Heart left ventricle (tissue), 16 donors: ENCODE results near the gene CDK5R2. TPM values are rescaled to one million over a fixed set of nuclear protein-coding genes. Genes with fewer than 3 reads are reported as not detected.

Experiments used
- ATAC-seq, 4 donors: fragments of 200-7000 bp; cut with Tn5 transposase; one replicate each; pipeline ENCODE4 v1.9.1; 2020 to 2022; ENCODE audit warnings: moderate library complexity in 4 of 4, mild to moderate bottlenecking in 3 of 4, moderate number of reproducible peaks in 1 of 4
- DNase-seq, 5 donors: peaks; one replicate each; pipeline ENCODE4 v3.0.0-alpha.2; 2020
- H3K27ac ChIP-seq, 12 donors: fragments of 200-600 bp; sonication (generic) in 4 of 12; one replicate each; pipeline versions ENCODE4 v1.5.0 to v1.8.0; 2016 to 2022; ENCODE audit warnings: mild to moderate bottlenecking in 2 of 12
- H3K27me3 ChIP-seq, 9 donors: fragments of 200-600 bp; sonication (generic) in 2 of 9; one replicate each; pipeline versions ENCODE4 v1.5.1 to v1.8.0; 2016 to 2022; ENCODE audit warnings: mild to moderate bottlenecking in 3 of 9
- H3K36me3 ChIP-seq, 9 donors: fragments of 200-600 bp; sonication (generic) in 2 of 9; one replicate each; pipeline versions ENCODE4 v1.5.0 to v1.8.0; 2018 to 2022; ENCODE audit warnings: mild to moderate bottlenecking in 2 of 9
- H3K4me1 ChIP-seq, 12 donors: fragments of 200-600 bp; sonication (generic) in 4 of 12; one replicate each; pipeline versions ENCODE4 v1.5.0 to v1.8.0; 2016 to 2022; ENCODE audit warnings: mild to moderate bottlenecking in 3 of 12
- H3K4me3 ChIP-seq, 12 donors: fragments of 200-600 bp; sonication (generic) in 4 of 12; one replicate each; pipeline versions ENCODE4 v1.5.0 to v1.8.0; 2017 to 2022; ENCODE audit warnings: mild to moderate bottlenecking in 9 of 12, moderate library complexity in 4 of 12
- H3K9me3 ChIP-seq, 12 donors: fragments of 200-600 bp; sonication (generic) in 4 of 12; one replicate each; pipeline versions ENCODE4 v1.5.0 to v1.8.0; 2016 to 2022; ENCODE audit warnings: mild to moderate bottlenecking in 1 of 12
- POLR2A ChIP-seq, 2 donors: fragments of 450-650 bp; IDR thresholded peaks; one replicate each; pipeline ENCODE4 v1.6.1; 2017; ENCODE audit warnings: antibody characterized with exemption in 2 of 2, mild to moderate bottlenecking in 2 of 2, moderate library complexity in 2 of 2
- WGBS, 4 donors: extraction: QIAGEN DNeasy Blood & Tissue Kit in 2 of 4; methylation state at CpG; one replicate each; pipeline versions ENCODE4 v1.1.5 to v1.1.7; 2013 to 2018; 5-methylcytosine and 5-hydroxymethylcytosine counted together
- intact Hi-C, 10 donors: fragments of 100-400 bp; cut with DNase I; formaldehyde crosslinking; loops; one replicate each; pipeline versions ENCODE4 v1.11.1 to v1.14.2; 2022
- polyA plus RNA-seq, 2 donors: library from polyadenylated mRNA; stranded (reverse); fragments of 200-250 nt; gene quantifications; one replicate each; pipeline ENCODE4 v1.2.3, GENCODE V29; 2013
- total RNA-seq, 9 donors: library from RNA; depleted of rRNA in 2 of 9; stranded (reverse); fragments of >200 nt in 2 of 9; fragmentation: NEBNext Ultra II Directional in 3 of 9; extraction: Animal tissue kit (Norgen Biotek cat#: 25700) in 3 of 9; gene quantifications; one replicate each; pipeline versions ENCODE4 v1.1.0 to v1.2.4, GENCODE V29; 2016 to 2023
- TF ChIP-seq, protein P1 (sequence below), 12 donors: fragments of 200-600 bp; sonication (generic) in 4 of 12; IDR thresholded peaks; one replicate each; pipeline versions ENCODE4 v1.5.0 to v1.8.0; 2018 to 2022; ENCODE audit warnings: antibody characterized with exemption in 12 of 12, mild to moderate bottlenecking in 5 of 12
- donor health status: ischemic (EF 13 %, LVEDD 7.1; RV severe dilation, severe dysfunction).
- donor health status: healthy with polysubstance abuse.
- donor health status: DM: no; HTN: yes; CAD: no.
- donor health status: DM: no; HTN: no; CAD: no.
- donor health status: ischemic (EF 25% LVEDD 6.9; RV normal size, moderate dysfunction).
- donor health status: ischemic (EF 25% LVEDD 5.7; RV mildly dilated, moderate dysfunction).
- donor health status: healthy.
- donor health status: DM: yes; HTN: yes; CAD: no.
- donor health status: ischemic (EF 35%, LVEDD 5.7; RV mildly dilated, moderate dysfunction).
- donor health status: nonischemic (EF 11% LVEDD 7.7; RV severe dilation, severe dysfunction).
- donor health status: DM: yes; HTN: yes; CAD: no.
- donor health status: PGD.
- donor health status: ischemic (EF 29% LVEDD 5.4; RV normal size, mild dysfunction).
- donor health status: nonischemic (EF 23%, LVEDD 6.1; RV moderate dilation, normal function).

Gene CDK5R2
- total and polyA plus RNA-seq, 11 donors, result not detected

DNA sequence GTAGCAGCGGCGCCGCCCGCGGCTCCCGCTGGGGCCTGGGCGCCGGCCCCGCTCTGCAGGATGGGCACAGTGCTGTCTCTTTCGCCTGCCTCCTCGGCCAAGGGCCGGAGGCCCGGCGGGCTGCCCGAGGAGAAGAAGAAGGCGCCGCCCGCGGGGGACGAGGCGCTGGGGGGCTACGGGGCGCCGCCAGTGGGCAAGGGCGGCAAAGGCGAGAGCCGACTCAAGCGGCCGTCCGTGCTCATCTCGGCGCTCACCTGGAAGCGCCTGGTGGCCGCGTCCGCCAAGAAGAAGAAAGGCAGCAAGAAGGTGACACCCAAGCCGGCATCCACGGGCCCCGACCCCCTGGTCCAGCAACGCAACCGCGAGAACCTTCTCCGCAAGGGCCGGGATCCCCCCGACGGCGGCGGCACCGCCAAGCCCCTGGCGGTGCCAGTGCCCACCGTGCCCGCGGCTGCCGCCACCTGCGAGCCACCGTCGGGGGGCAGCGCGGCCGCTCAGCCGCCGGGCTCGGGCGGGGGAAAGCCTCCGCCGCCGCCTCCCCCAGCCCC lies 369 bp downstream of the CDK5R2 start:
- intact Hi-C loops, result no loop called here
- Histone ChIP-seq H3K27me3 (peaks cover 44 to 92% (median 69%) of the 10 kb centered on the region in 9 donors), H3K27ac (no peak overlapping the region)

DNA sequence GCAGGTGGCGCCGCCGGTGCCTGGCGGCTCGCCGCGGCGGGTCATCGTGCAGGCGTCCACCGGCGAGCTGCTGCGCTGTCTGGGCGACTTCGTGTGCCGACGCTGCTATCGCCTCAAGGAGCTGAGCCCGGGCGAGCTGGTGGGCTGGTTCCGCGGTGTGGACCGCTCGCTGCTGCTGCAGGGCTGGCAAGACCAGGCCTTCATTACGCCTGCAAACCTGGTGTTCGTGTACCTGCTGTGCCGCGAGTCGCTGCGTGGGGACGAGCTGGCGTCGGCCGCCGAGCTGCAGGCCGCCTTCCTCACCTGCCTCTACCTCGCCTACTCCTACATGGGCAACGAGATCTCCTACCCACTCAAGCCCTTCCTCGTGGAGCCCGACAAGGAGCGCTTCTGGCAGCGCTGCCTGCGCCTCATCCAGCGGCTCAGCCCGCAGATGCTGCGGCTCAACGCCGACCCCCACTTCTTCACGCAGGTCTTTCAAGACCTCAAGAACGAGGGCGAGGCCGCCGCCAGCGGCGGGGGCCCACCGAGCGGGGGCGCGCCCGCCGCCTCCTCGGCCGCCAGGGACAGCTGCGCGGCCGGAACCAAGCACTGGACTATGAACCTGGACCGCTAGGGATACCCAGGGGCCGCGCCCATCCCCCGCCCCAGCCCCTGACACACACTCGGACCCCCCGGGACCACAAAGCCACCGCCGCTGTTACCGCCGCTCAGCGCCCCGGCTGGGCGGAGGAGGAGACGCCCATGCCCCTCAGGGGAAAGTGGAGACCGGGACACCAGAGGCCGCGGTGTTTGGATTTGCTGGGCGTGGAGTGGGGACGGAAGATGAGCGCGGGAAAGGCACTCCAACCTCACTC lies 1.1 kb downstream of the CDK5R2 start:
- H3K27ac ChIP-seq, result no peak overlapping the region
- 3 to 5% (median 4%) methylated on average over 24 to 87 of the region's 87 CpGs for WGBS, 4 donors
- TF ChIP-seq, protein P1, sequence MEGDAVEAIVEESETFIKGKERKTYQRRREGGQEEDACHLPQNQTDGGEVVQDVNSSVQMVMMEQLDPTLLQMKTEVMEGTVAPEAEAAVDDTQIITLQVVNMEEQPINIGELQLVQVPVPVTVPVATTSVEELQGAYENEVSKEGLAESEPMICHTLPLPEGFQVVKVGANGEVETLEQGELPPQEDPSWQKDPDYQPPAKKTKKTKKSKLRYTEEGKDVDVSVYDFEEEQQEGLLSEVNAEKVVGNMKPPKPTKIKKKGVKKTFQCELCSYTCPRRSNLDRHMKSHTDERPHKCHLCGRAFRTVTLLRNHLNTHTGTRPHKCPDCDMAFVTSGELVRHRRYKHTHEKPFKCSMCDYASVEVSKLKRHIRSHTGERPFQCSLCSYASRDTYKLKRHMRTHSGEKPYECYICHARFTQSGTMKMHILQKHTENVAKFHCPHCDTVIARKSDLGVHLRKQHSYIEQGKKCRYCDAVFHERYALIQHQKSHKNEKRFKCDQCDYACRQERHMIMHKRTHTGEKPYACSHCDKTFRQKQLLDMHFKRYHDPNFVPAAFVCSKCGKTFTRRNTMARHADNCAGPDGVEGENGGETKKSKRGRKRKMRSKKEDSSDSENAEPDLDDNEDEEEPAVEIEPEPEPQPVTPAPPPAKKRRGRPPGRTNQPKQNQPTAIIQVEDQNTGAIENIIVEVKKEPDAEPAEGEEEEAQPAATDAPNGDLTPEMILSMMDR (IDR thresholded peaks at IDR 0.05), result no peak
- no peak for TF ChIP-seq POLR2A (IDR thresholded peaks at IDR 0.05)
- H3K36me3 ChIP-seq, result no peaks in the 10 kb centered on the region
- DNase-seq (no peak), ATAC-seq (no peak)
- peaks cover 0 to 20% (median 3%) of the 10 kb centered on the region in 12 donors for H3K4me1 ChIP-seq
- H3K27me3 ChIP-seq, result peaks cover 44 to 99% (median 74%) of the 10 kb centered on the region in 9 donors
- intact Hi-C loops, result no loop called here
- H3K9me3 ChIP-seq, result no peaks in the 10 kb centered on the region
- H3K4me3 ChIP-seq, result peak overlapping the region in 1 of 12 donors; percentile 51

More for the DNA sequence above, 369 bp downstream of the CDK5R2 start:
- Histone ChIP-seq H3K4me1 (peaks cover 0 to 20% (median 3%) of the 10 kb centered on the region in 12 donors), H3K36me3 (no peaks in the 10 kb centered on the region), H3K4me3 (peak overlapping the region; percentile 15 to 52 (median 40)), H3K9me3 (no peaks in the 10 kb centered on the region)
- ATAC-seq, result no peak
- 0 to 2% (median 2%) methylated on average over 2 to 67 of the region's 67 CpGs for WGBS, 4 donors
- TF ChIP-seq, protein P1 (IDR thresholded peaks at IDR 0.05), result no peak
- no peak for TF ChIP-seq POLR2A (IDR thresholded peaks at IDR 0.05)
- DNase-seq, result no peak

DNA sequence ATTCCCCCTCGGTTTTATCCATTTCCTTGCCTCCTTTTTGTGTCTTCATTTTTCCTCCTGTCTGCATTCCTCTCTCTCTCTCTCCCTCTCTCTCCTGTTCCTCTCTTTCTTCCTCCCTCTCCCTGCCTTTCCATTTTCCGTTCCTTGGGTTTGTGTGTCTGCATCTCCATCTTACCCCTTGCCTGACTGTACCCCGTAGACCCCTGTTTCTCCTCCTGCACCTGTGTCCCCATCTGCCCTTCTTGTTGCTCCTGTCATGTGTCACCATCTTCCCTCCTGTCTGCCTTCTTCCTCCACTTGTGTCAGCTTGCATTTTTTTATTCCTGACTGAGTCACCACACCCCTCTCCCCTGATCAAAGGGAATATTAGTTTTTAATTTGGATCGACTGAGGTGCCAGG lies 1.8 kb downstream of the CDK5R2 start:
- Histone ChIP-seq H3K36me3 (no peaks in the 10 kb centered on the region), H3K27me3 (peaks cover 44 to 93% (median 79%) of the 10 kb centered on the region in 9 donors), H3K27ac (no peak overlapping the region), H3K4me3 (no peak overlapping the region), H3K4me1 (peaks cover 0 to 20% (median 3%) of the 10 kb centered on the region in 12 donors), H3K9me3 (no peaks in the 10 kb centered on the region)
- no peak for ATAC-seq
- TF ChIP-seq, protein P1 (IDR thresholded peaks at IDR 0.05), result no peak
- TF ChIP-seq POLR2A (IDR thresholded peaks at IDR 0.05), result no peak
- intact Hi-C loops, result no loop called here
- no peak for DNase-seq
- whole genome bisulfite sequencing, 4 donors, result 5 to 11% (median 9%) methylated on average over 4 of the region's 4 CpGs
